PC-3 (cell line): ENCODE data around the gene COL25A1. TPM values are rescaled to one million over a fixed set of nuclear protein-coding genes. Genes with fewer than 3 reads are reported as not detected.
"Not testable (repeated sequence)": the region's sequence is repeated elsewhere in the genome, so short reads cannot be mapped to it uniquely, and the experiment has no call there.

Experiments
- ATAC-seq: fragments of 200-7000 bp; cut with Tn5 transposase; 2 replicates; pipeline ENCODE4 v1.9.1; 2020; ENCODE audit warnings: mild to moderate bottlenecking, moderate library complexity
- BruUV-seq: library from RNA; stranded (reverse); fragments of 400-500 nt; replicated peaks from 2 replicates; lab custom pipeline; 2021; lab: Mats Ljungman, UMichigan
- CTCF ChIA-PET: fragments of 300-600 bp; sonication (Branson Sonifier 250); formaldehyde crosslinking; loops from one replicate; lab custom pipeline; 2022; ENCODE audit warnings: antibody characterized with exemption; lab: Charles Lee
- POLR2A ChIA-PET: fragments of 300-600 bp; sonication (Branson Sonifier 250); formaldehyde crosslinking; loops from one replicate; lab custom pipeline; 2022; ENCODE audit warnings: antibody characterized with exemption; ENCODE audit not compliant: unreplicated experiment; lab: Charles Lee
- DNase-seq: peaks from one replicate; pipeline ENCODE4 v3.0.0-alpha.2; 2015
- H2AFZ ChIP-seq: fragments of 300-600 bp; sonication (generic); 2 replicates; pipeline ENCODE4 v1.6.0; 2016; ENCODE audit warnings: antibody characterized with exemption, low read length
- H3F3A ChIP-seq: fragments of 300-600 bp; sonication (generic); one replicate; pipeline ENCODE4 v1.6.0; 2017; ENCODE audit warnings: antibody characterized with exemption, low read length, control low read depth, mild to moderate bottlenecking; ENCODE audit not compliant: unreplicated experiment
- H3K27ac ChIP-seq: fragments of 300-600 bp; sonication (generic); 2 replicates; pipeline ENCODE4 v1.5.1; 2016; ENCODE audit warnings: mild to moderate bottlenecking, low read length
- H3K27me3 ChIP-seq: fragments of 300-600 bp; sonication (generic); 2 replicates; pipeline ENCODE4 v1.6.1; 2016; ENCODE audit warnings: low read length, mixed read lengths
- H3K36me3 ChIP-seq: fragments of 300-600 bp; sonication (generic); 2 replicates; pipeline ENCODE4 v1.6.1; 2016; ENCODE audit warnings: low read depth, mixed run types, low read length, mixed read lengths
- H3K4me1 ChIP-seq: fragments of 300-600 bp; sonication (generic); 2 replicates; pipeline ENCODE4 v1.5.1; 2016; ENCODE audit warnings: low read length; ENCODE audit not compliant: insufficient read depth
- H3K4me2 ChIP-seq: fragments of 300-600 bp; sonication (generic); 2 replicates; pipeline ENCODE4 v1.6.0; 2016; ENCODE audit warnings: low read length
- H3K4me3 ChIP-seq: fragments of 300-600 bp; sonication (generic); 2 replicates; pipeline ENCODE4 v1.5.1; 2016; ENCODE audit warnings: mild to moderate bottlenecking, low read length, mixed read lengths
- H3K79me2 ChIP-seq: fragments of 300-600 bp; sonication (generic); 2 replicates; pipeline ENCODE4 v1.6.1; 2017; ENCODE audit warnings: low read length, mixed read lengths
- H3K9ac ChIP-seq: fragments of 300-600 bp; sonication (generic); 2 replicates; pipeline ENCODE4 v1.6.0; 2016; ENCODE audit warnings: mild to moderate bottlenecking, low read length
- H3K9me2 ChIP-seq: fragments of 300-600 bp; sonication (generic); replicated peaks from 2 replicates; pipeline ENCODE4 v1.6.1; 2016; ENCODE audit warnings: mixed run types, low read length, mixed read lengths
- H3K9me3 ChIP-seq: fragments of 300-600 bp; sonication (generic); 2 replicates; pipeline ENCODE4 v1.6.1; 2016; ENCODE audit warnings: low read length, mixed read lengths
- H4K20me1 ChIP-seq: fragments of 300-600 bp; sonication (generic); 2 replicates; pipeline ENCODE4 v1.6.1; 2016; ENCODE audit warnings: low read length, mixed read lengths
- CTCF ChIP-seq: fragments of 300-600 bp; sonication (generic); conservative IDR thresholded peaks from 2 replicates; pipeline ENCODE4 v1.5.1; 2017; ENCODE audit warnings: antibody characterized with exemption, low read depth, mild to moderate bottlenecking, low read length
- EZH2 ChIP-seq: fragments of 300-600 bp; sonication (generic); IDR thresholded peaks from one replicate; pipeline ENCODE4 v1.6.1; 2017; ENCODE audit warnings: antibody characterized with exemption, mild to moderate bottlenecking, low read length; ENCODE audit not compliant: unreplicated experiment
- EZH2phosphoT487 ChIP-seq: fragments of 300-600 bp; sonication (generic); IDR thresholded peaks from 2 replicates; pipeline ENCODE4 v1.6.1; 2018; ENCODE audit warnings: mild to moderate bottlenecking, antibody characterized with exemption, low read length, borderline replicate concordance
- intact Hi-C: fragments of 100-400 bp; cut with micrococcal nuclease; formaldehyde crosslinking; loops from 2 replicates; pipeline ENCODE4 v1.9.0; 2023
- total RNA-seq: library from RNA; depleted of rRNA; stranded (reverse); fragments of >200 nt; gene quantifications from 2 replicates; pipeline ENCODE4 v1.2.3, GENCODE V29; 2014

Gene COL25A1
- total RNA-seq, 1 experiment from 2014 or later, result not detected

DNA sequence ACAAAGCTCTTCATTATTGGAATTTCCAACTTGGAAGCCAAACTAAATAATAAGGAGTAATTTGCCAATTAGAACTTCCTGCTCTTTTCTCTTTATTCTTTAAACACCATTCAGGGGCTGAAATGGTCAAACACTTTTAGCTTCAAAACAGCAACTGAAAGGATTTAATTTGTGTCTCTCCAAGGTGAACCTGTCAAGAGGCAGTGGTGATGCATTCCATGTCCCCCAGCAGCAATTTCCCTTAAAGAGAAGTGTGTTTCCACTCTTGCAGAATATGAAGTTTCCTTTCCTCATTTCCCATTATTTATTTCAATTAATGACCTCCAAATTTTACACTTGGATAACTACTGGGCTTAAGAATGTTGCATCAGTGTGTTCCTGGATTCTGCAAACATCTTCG, 156.0 kb downstream of the COL25A1 start:
- no peak overlapping the region for H2AFZ ChIP-seq
- ATAC-seq, result no peak
- H3K79me2 ChIP-seq, result no peaks in the 10 kb centered on the region
- no peak overlapping the region for H3K4me2 ChIP-seq
- no peak overlapping the region for H3K27ac ChIP-seq
- intact Hi-C loops, result no loop called here
- H3K27me3 ChIP-seq, result peaks cover 16% of the 10 kb centered on the region; the same call in 1 of the 2 replicates
- CTCF ChIA-PET, result no interaction called here
- H3K4me3 ChIP-seq, result no peak overlapping the region
- no peaks in the 10 kb centered on the region for H3F3A ChIP-seq
- no peak overlapping the region for H3K9ac ChIP-seq
- H3K4me1 ChIP-seq, result no peaks in the 10 kb centered on the region
- no peaks in the 10 kb centered on the region for H3K9me3 ChIP-seq
- POLR2A ChIA-PET, result no interaction called here
- H4K20me1 ChIP-seq, result no peaks in the 10 kb centered on the region
- TF ChIP-seq EZH2phosphoT487 (no peak), EZH2 (no peak), CTCF (no peak)
- no peaks in the 10 kb centered on the region for H3K9me2 ChIP-seq
- BruUV-seq, result no TSS peak
- no peak for DNase-seq
- no peaks in the 10 kb centered on the region for H3K36me3 ChIP-seq

DNA sequence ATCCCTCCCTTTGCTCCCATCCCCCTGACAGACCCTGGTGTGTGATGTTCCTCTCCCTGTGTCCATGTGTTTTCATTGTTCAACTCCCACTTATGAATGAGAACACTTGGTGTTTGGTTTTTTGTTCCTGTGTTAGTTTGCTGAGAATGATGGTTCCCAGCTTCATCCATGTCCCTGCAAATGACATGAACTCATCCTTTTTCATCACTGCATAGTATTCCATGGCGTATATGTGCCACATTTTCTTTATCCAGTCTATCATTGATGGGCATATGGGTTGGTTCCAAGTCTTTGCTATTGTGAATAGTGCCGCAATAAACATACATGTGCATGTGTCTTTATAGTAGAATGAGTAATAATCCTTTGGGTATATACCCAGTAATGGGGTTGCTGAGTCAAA, 164.3 kb downstream of the COL25A1 start:
- DNase-seq, H3K9me3 ChIP-seq, BruUV-seq, H3K4me3 ChIP-seq, H4K20me1 ChIP-seq, H3K36me3 ChIP-seq, POLR2A ChIA-PET, CTCF ChIA-PET, H2AFZ ChIP-seq, H3K9me2 ChIP-seq, H3K27me3 ChIP-seq, intact Hi-C loops, ATAC-seq, H3K9ac ChIP-seq, H3K4me2 ChIP-seq, H3K27ac ChIP-seq, H3F3A ChIP-seq, H3K79me2 ChIP-seq, H3K4me1 ChIP-seq: not testable (repeated sequence)

GRCh38 chr4:109134921-109135320, 167.5 kb downstream of the COL25A1 start:
- ATAC-seq (no peak), DNase-seq (no peak)
- TF ChIP-seq EZH2, result no peak
- H3K4me1 ChIP-seq, result no peaks in the 10 kb centered on the region
- no peaks in the 10 kb centered on the region for H3K9me3 ChIP-seq
- no peak overlapping the region for H3K27ac ChIP-seq
- H3K27me3 ChIP-seq, result peaks cover 6% of the 10 kb centered on the region
- no peak overlapping the region for H3K4me3 ChIP-seq
- CTCF ChIA-PET, result no interaction called here
- intact Hi-C loops, result no loop called here
- H3K36me3 ChIP-seq, result no peaks in the 10 kb centered on the region
- no peaks in the 10 kb centered on the region for H3F3A ChIP-seq
- H3K4me2 ChIP-seq, result no peak overlapping the region
- H3K9ac ChIP-seq, result no peak overlapping the region
- POLR2A ChIA-PET, result no interaction called here
- BruUV-seq, result no TSS peak
- no peaks in the 10 kb centered on the region for H3K9me2 ChIP-seq
- H4K20me1 ChIP-seq, result no peaks in the 10 kb centered on the region
- H3K79me2 ChIP-seq, result no peaks in the 10 kb centered on the region
- no peak overlapping the region for H2AFZ ChIP-seq

- TF ChIP-seq EZH2 (no peak), CTCF (no peak), EZH2phosphoT487 (no peak)
Observed at GRCh38 chr4:109134268-109134667, 168.2 kb downstream of the COL25A1 start.

More at GRCh38 chr4:109134268-109134667, 168.2 kb downstream of the COL25A1 start:
- Histone ChIP-seq H3K9me2 (no peaks in the 10 kb centered on the region), H3K36me3 (no peaks in the 10 kb centered on the region), H3K27ac (no peak overlapping the region), H4K20me1 (no peaks in the 10 kb centered on the region), H3K9ac (no peak overlapping the region), H2AFZ (no peak overlapping the region), H3K27me3 (peaks cover 6% of the 10 kb centered on the region), H3K4me2 (no peak overlapping the region), H3K79me2 (no peaks in the 10 kb centered on the region), H3K4me1 (no peaks in the 10 kb centered on the region), H3K9me3 (no peaks in the 10 kb centered on the region), H3F3A (no peaks in the 10 kb centered on the region), H3K4me3 (no peak overlapping the region)
- ATAC-seq (no peak), DNase-seq (no peak)
- CTCF ChIA-PET, result no interaction called here
- POLR2A ChIA-PET, result no interaction called here
- intact Hi-C loops, result no loop called here
- BruUV-seq, result no TSS peak
